CD4-positive, alpha-beta T cell treated with Interleukin-6 at 100 ng/mL for 8 hours (primary cell): ENCODE data around the gene IFNLR1.
"Not testable (repeated sequence)": the region's sequence is repeated elsewhere in the genome, so short reads cannot be mapped to it uniquely, and the experiment has no call there.

ENCODE experiments used
- DNase-seq: peaks from one replicate; pipeline ENCODE4 v3.0.0-alpha.2; 2020; ENCODE audit warnings: mixed read lengths, low spot score

Gene IFNLR1

DNA sequence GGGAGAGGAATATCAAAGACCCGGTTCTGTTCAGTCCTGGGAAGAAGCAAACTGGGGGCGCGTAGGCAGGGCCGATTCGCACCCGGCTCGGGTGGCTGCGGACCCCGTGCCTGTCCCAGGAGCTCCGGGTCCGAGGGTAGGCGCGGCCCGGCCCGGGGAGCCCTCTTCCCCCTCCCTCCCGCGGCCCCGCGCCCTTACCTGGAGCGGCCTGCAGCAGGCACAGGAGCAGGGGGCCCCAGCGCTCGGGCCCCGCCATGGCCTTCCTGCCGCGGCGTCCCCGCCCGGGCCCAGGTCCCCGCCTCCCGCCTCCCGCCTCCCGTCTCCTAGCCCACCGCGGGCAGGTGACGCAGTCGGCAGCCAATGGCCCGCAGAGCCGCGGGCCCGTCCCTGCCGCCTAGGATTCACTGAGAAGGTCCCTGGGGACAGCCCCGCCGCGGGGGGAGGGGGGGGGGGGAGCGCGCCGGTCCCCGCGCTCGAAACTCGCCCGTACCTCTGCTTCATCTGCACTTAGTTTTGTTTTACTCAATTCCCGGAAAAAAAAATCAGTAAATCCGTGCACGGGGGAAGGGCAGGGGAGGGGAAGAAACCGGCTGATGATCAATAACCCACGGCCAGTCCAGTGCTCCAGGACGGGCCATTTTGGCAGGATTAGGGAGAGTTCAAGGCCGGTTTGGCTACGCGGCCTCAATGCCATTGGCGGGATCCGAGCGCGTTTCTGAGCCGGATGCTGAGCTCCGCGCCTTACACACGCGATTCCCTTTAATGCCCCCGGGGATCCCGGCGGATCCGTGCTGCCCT is at the start of gene IFNLR1:
IFNLR1 (minus strand) TSS at position 297 of the 798 bp plus-strand sequence; CDS start at position 256, 41 bp downstream.
- peak; percentile 65 for DNase-seq

DNA sequence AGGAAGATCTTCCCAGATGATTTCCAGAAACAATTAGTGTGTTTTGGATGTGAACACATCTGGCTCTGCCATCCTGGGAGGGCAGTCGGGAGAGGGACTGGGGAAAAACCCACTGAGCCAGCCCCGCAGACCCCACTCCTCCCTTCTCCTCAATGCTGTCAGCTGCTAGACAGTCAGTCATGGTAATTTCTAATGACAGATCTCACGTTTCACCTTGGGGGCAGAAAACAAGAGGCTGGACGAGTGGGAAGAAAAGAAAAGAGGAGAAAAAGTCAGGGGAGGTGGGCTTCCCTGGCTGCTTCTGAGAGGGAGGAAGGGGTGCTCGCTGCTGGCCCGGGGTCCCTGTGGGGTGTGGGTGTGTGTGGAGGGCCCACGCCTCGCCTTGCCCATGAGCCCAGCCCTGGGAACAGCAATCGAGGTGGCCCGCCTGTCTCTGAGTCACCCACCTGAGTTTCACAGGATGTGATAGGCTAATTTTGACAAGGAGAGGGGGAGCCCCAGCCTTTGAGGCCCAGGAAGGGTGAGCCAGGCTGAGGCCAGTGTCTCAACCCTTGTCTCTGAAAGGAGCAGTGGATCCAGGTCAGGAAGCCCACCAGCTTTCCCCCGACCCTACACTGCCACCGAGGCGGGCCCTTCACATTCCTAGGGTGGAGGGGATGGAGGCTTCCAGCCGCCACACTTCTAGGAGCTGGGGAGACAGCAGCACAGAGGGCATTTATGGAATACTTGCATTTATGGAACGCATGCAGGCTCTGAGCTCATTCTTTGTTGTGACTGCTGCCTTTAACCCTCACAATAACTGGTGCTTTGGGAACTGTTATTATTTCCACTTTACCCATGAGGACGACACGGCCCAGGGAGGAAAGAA is 49.1 kb upstream of the IFNLR1 start:
- no peak for DNase-seq

DNA sequence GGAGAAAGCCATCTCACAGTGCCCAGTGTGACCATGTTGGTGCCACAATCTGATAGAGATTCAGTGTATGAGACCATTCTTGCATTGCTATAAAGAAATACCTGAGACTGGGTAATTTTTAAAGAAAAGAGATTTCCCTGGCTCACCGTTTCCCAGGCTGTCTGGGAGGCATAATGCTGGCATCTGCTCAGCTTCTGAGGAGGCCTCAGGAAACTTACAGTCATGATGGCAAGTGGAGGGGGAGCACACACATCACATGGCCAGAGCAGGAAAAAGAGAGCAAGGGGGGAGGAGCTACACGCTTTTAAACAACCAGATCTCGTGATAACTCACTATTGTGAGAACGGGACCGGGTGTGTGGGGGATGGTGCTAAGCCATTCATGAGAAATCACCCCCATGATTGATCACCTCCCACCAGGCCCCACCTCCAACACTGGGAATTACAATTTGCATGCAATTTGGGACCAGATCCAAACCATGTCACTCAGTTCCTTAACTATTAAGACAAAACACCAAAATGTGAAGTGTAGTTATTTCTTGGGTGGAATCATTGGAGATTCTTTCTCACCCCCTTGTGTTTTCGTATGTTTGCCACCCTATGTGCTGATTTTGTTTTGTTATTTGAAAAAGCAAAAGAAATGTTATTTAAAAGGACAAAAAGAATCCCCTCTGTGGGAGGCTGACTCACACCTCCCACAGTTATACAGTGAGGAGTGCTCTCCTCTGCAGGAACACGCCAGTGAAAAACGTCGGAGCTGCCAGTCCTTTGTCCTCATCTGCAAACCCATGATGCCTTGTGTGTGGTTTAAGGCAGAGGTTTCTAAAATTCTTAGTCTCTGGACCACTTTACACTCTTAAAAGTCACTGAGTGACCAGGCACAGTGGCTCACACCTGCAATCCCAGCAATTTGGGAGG is 46.9 kb upstream of the IFNLR1 start:
- DNase-seq: no peak

DNA sequence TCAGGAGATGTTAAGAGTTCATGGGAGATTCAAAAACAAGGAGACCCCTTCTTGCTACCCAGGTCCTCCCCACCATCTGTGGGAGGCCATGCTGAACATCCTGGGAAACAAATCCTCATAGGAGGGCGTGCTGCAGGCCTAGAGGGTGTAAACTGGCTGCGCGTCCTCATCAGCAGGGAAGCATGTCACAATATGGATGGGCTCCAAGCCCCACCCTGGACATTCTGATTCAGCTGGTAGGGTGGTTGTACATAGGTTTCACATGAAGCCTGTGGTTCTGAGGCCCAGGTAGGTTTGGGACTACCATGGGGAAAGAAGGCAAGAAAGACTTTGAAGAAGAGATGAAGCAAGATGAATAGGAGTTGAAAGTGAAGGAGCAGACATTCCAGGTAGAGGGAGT is 44.6 kb upstream of the IFNLR1 start:
- DNase-seq: no peak

DNA sequence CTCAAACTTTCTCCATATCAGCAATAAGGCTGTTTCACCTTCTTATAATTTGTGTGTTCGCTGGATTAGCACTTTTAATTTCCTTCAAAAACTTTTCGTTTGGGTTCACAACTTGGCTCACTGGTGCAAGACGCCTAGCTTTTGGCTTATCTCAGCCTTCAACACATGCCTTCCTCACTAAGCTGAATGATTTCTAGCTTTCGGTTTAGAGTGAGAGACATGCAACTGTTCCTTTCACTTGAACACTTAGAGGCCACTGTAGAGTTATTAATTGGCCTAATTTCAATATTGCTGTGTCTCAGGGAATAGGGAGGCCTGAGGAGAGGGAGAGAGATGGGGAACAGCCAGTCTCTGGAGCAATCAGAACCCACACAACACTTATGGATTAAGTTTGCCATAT is 41.2 kb upstream of the IFNLR1 start:
- no peak for DNase-seq

DNA sequence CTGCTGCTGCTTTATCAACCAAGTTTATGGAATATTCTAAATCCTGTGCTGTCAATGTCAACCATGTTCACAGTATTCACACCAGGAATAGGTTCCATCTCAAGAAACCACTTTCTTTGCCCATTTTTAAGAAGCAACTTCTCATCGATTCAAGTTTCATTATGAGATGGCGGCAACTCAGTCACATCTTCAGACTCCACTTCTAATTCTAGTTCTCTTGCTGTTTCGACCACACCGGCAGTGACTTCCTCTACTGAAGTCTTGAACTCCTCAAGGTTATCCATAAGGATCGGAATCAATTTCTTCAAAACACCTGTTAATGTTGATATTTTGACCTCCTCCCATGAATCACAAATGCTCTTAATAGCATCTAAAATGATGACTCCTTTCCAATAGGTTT is 39.7 kb upstream of the IFNLR1 start:
- DNase-seq: no peak

DNA sequence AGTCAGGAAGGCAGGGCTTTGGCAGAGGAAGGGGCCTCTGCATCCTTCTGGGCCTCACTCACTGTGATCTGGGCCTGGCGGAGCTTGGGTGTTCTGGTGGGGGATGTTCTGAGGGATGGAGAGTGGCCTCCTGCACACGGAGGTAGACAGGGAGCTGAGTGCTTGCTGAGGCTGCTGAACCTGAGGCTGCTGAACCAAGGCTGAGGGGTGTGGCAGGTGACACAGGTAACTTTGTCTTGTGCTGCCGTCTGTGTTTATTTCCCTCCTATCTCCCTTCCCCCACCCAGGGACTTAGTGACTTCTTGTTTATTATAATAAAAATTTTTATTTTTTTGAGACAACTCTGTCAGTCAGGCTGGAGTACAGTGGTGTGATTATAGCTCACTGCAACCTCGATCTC is 37.7 kb upstream of the IFNLR1 start:
- no peak for DNase-seq

DNA sequence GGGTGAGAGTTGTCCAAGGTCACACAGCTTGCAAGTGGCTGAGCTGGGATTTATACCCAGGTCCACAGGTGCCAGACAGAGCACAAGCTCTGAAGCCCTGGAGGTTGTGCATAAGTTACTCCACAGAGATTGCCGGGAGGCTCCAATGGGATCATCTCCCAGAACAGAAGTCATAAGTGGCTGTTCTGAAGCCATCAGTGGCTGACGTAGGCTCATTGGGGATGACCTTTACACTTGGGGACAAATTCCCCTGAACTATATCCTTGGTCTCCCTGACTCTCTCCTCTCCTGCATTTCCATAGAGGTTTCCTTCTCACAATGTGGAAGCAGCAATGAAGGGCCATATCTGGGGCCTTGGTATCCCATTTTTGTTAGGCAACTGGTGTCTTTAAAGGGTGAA is 37.0 kb upstream of the IFNLR1 start:
- no peak for DNase-seq

DNA sequence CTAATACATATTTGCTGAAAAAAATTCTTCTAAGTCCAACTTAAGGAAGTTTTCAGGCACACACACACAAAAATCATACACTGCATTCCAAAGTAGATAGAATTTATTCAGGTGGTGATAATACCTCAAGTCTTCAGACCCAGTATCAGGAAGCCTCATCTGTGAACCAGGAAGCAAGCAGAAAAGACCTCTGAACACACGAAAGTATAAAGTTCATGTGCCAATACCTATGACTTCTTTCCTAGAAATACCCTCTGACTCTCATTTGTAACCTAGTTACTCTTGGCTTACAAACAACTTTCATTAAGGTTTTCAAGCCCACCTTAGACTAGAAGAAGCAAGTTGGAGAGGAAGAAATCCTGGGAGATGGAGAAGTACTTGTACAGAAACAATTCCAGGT is 35.7 kb upstream of the IFNLR1 start:
- DNase-seq: no peak

DNA sequence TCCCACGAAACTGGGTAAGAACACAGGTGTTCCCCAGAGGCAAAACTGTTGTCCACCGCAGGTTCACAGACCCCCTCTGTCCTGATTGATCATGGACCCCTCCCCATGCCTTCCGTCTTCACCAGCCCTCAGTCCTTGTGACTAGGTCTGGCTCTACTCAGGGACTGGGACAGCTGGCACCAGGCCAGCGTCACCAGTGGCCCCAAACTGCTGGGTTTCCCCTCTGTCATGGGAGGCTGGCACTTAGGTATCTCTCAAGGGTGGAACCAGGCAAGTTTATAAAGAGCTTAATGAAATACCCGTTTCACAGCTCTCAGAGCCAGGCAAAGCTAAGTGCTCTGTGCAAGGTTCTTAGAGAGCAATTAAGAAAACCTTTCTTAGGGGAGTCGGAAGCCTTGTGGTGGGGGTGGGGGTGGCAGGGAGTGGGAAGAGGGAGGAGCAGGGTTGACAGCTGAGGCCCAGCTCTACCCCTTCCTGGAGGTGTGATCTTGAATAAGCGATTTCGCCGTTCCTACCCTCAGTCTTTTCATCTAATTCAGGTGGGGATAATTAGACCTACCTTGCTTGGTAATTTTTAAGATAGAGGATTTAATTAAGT is 35.0 kb upstream of the IFNLR1 start:
- DNase-seq: no peak

DNA sequence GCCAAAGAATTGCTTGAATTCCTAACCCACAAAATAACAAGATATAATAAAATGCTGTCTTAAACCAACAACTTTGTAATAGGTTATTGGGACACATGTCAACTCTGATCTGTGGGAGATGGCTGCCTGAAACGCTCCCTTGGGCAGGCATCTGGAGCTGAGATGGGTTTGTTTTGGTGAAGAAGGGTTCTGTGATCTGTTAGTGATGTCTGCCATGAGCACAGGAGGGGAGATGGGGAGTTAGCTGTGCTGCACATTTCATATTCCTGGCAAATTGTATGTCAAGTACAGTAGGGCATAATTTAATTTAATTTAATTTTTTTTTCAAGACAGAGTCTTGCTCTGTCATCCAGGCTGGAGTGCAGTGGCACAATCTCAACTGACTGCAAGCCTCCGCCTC is 34.2 kb upstream of the IFNLR1 start:
- no peak for DNase-seq

DNA sequence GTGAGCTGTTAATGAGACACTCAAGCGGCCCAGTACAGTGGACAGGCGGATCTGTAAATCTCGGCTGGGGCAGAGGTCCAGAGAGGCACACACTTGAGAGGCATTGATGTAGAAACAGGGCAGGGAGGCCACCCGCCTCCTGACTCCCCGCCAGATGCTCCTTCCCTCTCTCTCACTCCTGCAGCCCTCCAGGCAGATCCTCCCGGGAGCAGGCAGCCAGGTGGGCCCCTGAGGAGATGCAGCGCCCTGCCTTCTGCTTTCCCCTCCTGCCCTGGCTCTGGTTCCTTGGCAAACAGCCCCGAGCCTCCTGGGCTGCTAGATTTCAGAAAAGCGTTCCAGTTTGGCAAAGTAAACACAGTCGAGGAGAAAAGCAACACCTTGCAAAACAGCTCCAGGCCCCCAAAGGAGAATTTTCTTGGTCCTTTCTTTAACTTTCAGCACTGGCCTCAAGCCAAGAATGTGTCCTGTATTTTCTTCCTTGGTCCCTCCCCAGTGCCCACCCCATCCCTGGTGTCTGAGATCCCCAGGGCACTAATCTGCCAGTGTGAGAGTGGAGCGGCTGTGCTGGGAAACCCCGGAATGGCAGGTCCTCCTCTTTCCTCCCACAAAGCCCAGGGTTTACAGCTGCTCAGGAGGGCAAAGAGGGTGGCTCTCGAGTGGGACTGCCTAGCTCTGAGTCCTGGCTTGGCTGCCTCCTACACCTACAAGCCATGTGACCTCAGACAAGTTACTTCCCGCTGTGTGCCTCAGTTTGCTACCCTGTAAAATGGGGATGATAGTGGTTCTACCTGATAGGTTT is 29.4 kb upstream of the IFNLR1 start:
- no peak for DNase-seq

DNA sequence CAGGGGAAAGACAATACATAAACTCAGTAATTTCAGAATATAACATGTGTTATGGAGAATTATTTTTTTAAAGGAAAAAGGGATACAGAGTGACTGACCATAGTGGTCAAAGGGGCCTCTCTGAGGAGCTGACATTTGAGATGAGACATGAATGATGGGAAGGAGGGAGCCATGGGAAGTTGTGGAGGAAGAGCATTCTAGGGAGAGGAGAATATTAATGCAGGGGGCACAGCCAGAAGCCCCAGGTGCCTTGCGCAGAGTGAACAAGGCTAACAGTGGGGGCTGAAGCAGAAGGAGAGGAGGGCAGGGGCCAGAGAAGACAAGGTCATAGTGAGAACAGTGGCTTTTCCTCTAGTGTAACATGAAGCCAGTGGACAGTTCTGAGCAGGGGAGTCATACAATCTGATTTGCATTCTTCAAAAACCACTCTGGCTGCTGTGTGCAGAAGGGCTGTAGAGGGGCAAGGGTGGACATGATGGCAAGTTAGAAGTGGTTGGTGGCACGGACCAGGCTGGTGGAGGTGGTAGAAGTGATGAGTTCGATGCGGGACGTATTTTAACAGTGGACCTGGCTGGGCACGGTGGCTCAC is 28.2 kb upstream of the IFNLR1 start:
- no peak for DNase-seq

DNA sequence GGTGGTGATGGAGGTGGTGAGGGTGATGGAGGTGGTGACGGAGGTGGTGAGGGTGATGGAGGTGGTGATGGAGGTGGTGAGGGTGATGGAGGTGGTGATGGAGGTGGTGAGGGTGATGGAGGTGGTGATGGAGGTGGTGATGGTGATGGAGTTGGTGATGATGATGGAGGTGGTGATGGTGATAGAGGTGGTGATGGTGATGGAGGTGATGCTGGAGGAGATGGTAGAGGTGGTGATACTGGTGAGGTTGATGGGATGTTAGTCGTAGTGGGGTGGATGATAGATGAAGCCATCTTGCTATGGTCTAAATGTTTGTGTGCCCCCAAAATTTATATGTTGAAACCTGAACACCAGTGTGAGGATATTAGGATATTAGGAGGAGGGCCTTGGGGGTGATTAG is 25.3 kb upstream of the IFNLR1 start:
- no peak for DNase-seq

DNA sequence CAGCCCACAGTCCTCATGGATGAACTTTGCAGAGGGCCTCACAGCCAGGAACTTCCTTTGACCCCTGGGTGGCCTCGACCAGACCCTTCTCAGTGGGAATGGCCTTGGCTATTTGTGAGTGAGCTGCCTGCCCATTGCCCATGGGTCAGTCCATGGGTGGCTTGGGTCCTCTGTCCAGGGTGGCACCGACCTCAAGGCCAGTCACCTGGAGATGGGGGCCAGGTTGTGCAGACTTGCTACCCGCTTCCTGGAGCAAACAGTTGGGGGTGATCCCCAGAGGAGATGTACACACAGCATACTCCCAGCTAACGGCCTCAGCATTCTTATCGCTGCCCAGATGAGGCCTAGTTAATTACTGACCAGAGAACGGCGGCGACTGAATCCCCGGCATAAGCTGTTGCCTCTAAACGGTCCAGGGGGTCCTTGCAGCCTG is 23.1 kb upstream of the IFNLR1 start:
- DNase-seq: no peak

DNA sequence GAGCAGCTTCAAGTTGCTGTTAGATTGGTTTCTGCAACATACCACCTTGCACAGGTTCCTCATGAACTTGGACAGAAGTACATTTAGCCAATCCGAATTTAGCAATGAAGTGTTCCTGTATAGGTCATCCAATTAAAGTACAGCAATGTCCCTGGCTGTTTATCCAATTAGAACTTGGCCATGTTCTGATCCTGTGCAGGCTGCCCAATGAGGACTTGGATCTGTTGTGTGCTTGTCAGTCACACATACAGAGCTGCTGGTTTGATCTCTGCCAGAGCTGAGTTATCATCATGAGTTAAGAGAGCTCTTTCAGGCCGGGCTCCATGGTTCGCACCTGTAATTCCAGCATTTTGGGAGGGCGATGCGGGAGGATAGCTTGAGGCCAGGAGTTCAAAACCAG is 22.0 kb upstream of the IFNLR1 start:
- DNase-seq: no peak

DNA sequence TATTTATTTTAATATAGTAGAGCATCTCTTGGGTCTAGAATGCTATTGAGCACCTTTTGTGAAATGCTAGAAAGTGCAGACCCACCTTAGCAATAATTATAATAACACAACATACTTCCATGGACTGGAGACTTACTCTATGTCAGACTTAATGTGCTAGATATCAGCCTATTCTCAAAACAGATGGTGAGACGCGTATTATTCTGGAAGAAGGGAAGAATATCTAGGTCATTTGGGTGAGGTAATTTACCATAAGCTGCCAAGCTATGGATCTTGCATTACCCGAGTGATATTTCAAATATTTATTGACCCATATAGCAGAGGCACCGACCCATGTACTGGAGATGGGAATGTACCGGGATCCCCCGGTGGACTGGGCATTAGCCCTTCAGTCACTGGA is 20.6 kb upstream of the IFNLR1 start:
- DNase-seq: no peak

DNA sequence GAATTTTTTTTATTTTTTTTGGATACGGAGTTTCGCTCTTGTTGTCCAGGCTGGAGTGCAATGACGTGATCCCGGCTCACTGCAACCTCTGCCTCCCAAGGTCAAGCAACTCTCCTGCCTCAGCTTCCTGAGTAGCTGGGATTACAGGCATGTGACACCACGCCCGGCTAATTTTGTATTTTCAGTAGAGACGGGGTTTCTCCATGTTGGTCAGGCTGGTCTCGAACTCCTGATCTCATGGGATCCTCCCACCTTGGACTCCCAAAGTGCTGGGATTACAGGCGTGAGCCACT is 20.3 kb upstream of the IFNLR1 start:
- not testable (repeated sequence) for DNase-seq

DNA sequence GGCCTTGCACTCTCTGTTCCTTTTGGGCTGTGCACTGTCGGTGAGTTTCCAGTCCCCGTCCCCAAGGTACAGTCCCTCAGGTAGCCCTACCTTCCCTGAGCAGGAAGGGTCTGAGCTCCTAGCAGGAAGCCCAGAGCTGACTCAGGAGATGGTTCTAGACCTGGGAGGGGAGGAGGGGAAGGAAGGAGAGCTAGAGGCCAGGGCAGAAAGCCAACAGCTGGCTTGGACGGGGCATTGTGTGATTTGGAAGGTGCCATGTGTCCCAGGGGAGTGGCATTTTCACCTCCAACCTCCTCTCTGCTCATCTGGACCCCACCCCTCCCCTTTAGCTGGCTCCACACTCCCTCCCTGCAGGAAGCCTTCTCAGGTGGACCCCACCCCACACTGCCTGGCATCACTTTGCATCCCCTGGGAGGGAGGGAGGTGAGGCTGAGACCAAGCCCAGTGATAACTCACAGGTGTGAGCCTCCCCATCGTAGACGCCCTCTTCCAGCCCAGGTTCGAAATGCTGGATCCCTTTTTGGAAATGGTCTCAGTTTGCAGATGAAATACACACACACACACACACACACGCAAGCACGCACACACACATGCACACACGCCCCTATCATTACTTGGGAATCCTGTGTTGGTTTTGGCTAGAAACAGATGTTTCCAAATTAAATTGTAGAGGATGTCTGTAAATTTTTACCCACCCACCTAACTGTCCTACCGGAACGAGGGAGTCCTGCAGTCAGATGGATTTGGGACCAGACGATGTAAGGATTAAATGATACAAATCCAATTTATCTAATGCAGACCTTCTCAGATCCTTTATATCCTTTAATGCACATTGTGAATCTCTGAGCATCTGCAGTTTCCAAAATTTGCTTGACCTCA is 19.7 kb upstream of the IFNLR1 start:
- DNase-seq: no peak

DNA sequence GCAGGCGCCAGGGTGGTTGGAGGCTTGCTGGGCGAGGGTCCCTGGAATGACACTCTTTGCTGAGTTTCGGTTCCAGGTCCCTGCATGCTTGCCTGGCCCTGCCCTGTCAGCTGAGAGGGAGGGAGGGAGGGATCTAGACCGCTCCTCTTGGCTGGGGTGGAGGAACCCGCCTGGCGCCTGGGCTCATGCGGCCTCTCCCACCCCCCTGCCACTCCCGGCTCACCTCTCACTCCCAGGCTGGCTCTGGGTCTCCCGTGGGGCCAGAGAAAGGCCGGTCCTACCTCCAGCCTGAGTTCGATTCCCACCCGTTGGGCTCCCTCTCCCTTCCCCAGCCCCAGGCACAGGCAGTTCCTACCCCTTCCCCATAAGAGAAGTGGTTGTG is 19.0 kb upstream of the IFNLR1 start:
- DNase-seq: no peak
